GM19372 (cell line): ENCODE results near the gene HLA-DRA.
A peak's percentile ranks its signal among the peaks of the same experiment; 100 is the strongest.

ENCODE experiments used
- ATAC-seq: cut with Tn5 transposase; IDR thresholded peaks from one replicate; pipeline ENCODE4 v1.9.1; 2021; ENCODE audit warnings: mild to moderate bottlenecking, low read depth, moderate library complexity; ENCODE audit not compliant: unreplicated experiment

The HLA-DRA gene

DNA sequence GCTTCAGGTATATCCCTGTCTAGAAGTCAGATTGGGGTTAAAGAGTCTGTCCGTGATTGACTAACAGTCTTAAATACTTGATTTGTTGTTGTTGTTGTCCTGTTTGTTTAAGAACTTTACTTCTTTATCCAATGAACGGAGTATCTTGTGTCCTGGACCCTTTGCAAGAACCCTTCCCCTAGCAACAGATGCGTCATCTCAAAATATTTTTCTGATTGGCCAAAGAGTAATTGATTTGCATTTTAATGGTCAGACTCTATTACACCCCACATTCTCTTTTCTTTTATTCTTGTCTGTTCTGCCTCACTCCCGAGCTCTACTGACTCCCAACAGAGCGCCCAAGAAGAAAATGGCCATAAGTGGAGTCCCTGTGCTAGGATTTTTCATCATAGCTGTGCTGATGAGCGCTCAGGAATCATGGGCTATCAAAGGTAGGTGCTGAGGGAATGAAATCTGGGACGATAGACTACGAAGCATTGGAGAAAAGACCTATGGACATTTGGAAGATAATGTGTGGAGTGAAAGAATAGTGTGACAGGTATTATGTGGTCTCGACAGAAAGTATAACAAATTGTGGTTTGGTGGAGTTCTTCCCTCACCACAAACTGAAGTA lies at the start of gene HLA-DRA:
HLA-DRA (plus strand) TSS at position 286 of the 613 bp plus-strand sequence; CDS start at position 350, 64 bp downstream.
- ATAC-seq = peak; percentile 66

DNA sequence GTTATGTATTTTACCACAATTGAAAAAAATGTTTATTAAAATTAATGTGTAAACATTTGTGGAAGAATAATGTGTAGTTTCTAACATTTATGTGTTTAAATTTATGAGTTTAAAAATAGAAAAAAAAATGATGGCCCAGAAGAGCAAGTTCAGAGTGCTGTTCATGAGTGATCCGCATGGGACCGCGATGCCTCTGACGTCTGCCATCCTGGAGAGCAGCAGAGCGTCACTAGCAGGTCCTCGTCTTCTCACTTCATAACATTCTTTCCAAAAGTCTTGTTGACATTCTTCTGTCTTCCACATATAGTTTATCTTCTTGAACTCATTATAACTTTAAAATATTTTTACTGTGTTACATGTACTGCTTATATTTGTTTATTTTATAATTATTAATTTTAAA lies 48.2 kb upstream of the HLA-DRA start:
- no peak for ATAC-seq

DNA sequence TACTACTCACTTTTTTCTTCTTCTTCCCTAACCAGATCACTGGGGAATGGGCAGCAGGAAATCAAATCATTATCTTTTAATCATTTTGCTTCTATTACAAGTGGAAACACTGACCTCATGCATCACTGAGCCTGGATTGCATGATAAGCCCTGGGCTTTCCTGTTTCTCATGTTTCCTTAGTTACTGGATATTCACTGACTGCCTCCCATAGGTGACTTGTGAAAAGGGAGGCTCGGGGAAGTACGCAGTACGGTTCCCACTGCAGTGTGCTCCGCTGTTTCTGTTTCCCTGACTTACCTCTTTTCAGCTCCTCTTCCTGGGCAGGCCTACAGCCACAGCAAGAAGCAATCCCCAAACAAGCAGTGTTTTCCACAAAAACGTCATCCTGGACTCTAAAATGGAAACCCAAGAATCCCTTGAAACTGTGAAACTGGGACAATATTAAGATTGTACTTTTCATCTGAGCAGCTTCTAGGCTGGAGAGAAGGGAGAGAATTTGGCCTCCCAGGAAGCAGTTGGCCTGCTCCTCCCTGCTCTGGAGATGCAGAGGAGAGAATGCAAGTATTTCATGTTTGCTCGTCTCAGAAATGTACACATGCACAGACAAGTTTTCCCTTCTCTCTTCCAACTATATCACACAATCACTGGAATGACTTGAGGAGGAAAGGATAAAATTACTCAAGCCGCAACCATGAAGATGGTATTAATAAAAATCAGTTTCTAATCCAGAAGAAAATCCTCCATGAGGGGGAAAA lies 45.8 kb upstream of the HLA-DRA start:
- ATAC-seq = no peak

DNA sequence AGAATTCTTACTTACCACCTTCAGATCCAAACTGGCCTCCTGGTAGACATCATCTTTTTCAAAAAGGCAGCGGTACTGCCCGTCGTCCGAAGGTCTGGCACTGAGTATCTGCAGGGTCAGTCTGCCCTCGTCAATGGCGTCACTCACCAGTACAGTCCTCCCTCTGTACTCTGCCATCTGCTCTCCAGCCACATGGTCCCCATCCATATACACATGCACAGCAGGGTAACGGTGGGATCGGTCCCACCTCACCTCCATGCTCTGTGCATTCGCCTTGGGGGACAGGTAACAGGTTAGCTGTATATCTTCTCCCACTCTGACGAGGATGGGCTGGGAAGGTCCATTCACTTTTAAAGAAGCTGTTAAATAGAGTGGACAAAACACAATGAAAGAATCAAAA lies 43.7 kb upstream of the HLA-DRA start:
- no peak for ATAC-seq

DNA sequence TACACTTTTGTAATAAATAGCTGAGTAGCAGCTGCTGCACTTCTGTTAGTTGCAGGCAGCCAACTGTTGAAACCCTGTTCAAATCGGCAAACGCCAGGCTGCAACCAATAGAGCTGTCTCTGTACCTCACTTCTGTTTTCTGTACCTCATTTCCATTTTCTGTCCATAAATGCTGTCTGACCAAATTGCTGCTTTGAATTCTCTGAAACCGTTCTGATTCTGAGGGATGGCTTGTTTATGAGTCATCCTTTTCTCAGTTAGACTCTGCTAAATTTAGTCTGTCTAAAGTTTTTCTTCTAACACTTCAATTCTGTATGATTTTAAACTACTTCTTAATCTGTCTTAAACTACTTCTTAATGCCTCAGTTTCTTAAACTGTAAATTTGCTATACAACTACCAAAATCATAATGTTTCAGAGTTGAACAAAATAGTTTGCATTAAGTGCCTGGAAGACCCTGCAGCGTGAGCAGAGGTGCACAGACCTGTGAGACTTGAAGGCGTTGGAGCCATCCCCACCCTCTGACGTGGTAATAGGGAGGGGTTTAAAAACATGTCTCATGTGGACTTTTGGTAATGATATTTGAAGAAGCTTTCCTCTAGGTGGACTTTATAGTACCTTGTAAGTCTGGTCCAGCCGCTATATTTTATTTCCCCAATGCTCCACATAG lies 42.3 kb upstream of the HLA-DRA start:
- peak; percentile 61 for ATAC-seq

DNA sequence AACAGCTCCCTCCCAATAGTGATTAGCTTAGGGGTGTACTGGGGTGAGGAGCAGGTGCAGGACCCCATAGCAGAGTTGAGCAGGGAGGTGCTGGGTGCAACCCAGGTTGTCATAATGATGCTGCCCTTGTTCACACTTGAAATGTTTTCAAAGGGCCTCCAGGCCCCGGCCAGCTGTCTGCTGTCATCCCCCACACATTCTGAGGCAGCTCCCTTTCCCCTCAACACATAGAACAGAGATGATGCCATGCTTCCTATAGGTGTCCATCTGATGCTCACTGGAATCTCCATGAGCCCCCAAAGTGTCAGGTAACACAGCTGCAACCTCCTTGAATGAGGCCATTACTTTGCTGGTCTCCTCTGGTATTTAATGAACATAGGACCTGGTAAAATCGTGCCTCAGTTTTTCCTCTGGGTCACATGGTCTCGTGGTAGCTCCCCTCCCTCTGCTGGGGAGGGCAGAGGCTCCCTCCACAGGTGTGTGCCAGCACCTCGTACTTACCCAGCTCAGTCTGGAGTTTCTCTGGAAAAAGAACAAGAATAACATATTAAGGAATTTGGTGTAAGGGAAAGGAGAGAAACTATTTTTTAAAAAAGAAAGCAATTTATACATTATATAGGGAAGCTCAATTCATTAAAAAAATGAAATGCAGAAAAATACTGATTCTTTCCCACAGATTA lies 38.3 kb upstream of the HLA-DRA start:
- no peak for ATAC-seq

DNA sequence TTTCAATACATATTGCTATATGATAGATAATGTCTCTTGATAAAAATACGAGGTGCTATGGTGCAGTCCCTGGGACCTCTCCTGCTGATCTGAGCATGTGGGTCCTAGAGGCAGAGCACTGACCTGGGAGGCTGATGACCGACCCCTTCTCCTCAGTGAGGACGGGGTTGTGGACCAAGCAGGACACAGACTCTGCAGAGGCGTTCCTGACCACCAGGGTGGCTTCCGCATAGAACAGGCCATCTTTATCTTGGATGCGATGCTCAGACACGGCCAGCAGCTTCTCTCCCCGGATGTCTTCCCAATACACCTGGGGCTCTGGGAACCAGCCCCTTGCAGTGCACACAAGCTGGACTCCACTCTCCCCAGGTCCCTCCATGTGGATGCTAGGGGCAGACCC lies 36.9 kb upstream of the HLA-DRA start:
- no peak for ATAC-seq

DNA sequence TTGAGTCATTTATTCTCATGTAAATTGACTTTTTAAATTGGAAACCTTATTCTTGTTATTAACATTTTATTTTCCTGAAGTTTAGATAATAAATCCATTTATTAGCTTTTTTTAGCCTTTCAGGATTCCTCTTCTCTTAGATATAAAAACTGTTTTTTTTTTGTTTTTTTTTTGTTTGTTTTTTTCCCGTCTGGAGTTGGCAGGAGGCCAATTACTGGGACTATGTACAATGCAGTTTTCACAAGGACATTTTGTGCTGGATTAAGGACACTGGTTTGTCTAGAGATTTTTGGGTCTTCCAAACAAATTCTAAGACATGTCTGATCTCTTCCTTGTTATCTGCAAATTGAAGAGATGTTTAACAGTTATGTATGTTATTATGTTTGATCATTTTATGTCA lies 34.0 kb upstream of the HLA-DRA start:
- no peak for ATAC-seq

DNA sequence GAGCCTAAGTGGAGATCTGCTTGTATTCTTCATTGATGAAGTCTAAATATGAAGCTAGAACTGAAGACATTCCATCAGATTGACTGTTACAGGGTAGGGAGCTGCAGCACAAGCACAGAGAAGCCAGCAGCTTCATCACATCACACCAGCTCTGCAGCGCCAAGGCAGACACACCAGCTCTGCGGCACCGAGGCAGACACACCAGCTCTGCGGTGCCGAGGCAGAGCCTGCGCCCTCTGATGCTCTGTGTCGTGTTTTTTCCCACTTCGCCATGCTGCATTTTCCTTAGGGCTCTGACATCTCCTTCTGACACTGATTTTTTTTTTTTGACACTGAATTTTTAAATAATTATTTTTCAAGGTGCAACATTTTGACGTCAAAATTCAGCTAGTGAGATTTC lies 33.5 kb upstream of the HLA-DRA start:
- no peak for ATAC-seq

DNA sequence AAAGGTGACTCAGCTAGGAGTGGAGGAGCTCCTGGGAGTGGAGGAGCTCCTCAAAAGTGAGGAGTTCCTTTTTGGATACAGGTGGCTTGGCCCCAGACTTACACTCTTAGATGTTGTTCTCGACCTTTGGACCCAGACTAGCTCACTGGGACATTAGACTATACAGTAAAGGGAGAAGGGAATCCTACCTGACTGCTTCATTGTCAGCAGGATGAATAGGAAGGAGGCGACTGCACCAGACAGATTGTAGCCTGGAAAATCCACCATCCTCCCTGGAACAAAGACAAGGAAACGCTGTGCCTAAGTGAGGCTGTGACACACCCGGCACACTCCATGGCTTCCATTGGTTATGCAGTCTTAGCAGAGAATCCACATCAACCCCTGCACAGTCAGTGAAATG lies 32.8 kb upstream of the HLA-DRA start, which contains the start of gene BTNL2:
BTNL2 (minus strand) TSS at position 325 of the 400 bp plus-strand sequence; CDS start at position 267, 58 bp downstream.
- ATAC-seq = no peak

DNA sequence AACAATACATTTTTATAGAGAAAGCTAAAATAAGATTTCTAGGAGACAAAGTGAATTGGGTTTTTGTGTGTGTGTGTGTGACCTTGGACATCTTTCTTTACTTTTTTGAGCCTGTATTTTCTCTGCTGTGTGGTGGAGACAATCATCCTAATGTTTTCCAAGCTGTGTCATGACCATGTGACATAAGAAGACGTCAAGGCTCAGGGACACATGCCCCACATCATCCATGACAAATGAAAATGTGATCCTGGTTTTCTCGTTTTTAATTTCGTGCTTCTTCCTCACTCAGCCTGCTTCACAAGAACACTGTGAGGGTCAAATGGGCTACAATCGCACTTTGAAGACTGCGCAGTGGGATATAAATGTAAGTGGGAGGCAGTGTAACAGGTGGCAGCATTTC lies 28.8 kb upstream of the HLA-DRA start:
- no peak for ATAC-seq

DNA sequence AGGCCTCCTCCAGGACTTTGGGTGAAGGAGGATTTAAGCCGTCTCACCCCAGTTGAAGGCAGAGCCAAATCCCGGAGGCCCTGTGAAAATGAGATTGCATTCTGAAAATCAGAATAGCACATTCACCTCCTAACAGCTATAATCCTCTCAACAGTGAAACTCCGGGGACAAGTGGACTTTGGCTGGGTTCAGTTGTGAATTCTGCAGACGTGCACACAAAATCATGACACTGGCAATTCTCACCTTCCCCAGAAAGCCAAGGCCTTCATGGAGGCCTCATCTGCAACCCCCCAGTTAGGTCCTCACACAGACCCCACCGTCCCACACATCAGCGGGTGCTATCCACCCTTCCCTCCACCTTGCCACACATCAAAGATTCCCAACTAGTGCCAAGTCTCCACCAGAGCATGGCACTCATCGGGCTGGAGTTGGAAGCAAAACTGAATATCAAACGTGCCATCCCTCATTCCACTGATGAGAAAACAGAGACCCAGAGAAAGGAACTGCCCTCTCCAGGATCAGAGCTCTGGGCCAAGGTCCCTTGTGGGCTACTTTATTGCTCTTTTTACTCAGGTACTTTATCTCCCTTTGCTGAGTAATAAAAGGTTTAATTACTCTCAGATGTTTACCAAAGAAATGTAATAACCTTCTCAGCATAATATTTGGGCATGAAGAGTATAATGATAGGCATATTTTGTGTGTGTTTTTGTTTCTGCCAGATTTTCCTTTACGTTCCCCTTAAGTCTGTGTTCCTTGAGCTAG lies 27.9 kb upstream of the HLA-DRA start:
- no peak for ATAC-seq

DNA sequence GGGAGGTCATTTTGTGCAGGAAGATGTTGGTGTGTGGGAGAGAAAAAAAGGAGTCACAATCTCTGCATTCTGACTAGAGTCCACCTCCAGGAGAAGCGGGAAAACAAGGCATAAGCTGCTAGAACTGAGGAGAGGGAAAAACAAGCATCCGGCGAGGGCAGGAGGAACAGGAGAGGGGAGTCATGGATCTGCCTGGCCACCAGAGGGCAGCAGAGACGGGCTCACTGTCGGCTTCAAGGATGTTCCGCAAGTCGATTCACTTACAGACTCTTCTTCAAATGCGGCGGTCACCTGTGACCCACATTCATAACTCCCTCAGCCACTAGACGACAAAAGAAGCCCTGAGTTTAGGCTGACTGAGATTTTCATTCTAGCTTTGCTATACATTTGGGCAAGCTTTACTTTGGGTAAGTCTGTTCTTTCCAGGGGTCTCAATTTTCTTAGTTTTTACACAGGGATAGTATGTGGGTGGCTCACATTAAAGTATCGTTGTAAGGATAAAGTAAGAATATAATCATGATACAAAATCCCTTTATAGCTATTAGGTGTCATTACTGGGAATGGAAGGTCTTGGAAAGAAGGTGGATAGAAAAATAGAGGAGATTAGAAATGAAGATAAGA lies 26.1 kb upstream of the HLA-DRA start:
- ATAC-seq = no peak

DNA sequence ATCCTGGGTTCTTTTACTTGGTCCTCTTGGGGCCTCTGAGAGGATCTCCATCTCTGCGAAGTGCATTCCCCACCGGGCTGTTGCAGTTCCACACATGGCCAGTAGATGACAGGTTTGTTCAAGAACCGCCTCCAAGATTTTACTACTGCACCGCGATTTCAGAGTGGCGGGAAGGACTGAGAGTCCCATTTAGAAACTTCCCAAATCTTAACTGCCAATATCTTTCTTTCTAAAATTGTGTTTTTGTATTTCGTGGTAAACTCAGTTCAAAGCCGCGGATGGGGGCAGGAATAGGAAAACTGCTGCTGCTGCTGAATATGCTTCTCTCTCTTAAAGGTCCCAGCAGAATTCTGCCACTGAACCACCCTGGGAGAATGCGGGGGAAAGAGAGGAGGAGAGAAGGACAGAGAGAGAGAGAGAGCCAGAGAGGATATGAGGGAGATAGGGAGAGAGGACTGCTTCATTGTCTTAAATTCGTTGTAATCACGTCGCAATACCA lies 24.1 kb upstream of the HLA-DRA start:
- no peak for ATAC-seq

DNA sequence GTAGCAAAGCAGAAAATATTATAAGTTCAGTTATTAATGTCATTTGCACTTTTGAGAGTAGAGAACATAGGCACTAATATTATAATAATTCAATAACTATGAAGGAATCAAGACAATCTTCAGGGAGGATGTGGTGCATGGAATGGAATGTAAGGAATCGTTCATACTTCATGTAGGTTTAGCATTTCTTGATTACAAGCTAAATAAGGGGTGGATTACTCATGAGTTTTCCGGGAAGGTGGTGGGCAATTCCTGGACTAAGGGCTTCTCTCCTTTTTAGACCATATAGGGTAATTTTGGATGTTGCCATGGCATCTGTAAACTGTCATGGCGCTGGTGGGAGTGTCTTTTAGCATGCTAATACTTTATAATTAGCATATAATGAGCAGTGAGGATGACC lies 23.7 kb upstream of the HLA-DRA start:
- no peak for ATAC-seq

DNA sequence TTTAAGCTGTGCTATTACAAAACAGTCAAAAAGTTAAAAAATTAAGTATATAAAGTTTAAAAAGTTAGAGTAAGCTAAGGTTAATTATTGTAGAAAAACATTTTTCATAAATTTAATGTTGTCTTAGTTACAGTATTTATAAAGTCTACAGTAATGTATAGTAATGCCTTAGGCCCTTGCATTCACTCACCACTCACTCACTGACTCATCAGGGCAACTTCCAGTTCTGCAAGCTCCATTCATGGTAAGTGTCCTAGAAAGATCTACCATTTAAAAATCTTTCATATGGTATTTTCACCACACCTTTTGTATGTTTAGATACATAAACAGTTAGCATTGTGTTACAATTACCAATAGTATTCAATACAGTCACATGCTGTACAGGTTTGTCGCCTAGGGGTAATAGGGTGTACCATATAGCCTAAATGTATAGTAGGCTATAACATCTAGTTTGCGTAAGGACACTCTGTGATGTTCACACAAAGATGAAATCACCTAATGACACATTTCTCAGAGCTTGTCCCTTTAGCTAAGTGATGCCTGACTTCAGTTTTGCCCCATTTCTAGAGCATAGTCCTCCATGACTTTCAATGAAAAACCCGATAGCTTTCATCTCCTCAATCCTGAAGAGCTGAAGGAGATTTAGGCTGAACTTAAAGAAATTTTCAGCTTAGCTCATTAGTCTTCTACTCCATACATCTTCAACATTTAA lies 14.9 kb upstream of the HLA-DRA start:
- ATAC-seq = no peak

DNA sequence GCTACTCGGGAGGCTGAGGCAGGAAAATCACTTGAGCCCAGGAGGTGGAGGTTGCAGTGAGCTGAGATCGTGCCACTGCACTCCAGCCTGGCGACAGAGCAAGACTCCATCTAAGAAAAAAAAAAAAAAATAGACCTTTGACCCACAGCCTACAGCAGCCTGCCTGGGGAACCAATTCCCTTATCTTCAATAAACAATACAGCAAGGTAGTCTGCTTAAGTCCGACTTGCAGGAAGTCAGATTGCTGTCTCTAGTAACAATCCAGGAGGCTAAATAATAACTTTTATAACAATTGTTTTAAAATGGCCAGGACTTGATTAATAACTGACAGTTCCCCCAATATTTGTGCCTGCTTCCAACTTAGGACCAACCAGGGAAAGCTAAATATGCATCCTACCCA lies 13.3 kb upstream of the HLA-DRA start:
- no peak for ATAC-seq

DNA sequence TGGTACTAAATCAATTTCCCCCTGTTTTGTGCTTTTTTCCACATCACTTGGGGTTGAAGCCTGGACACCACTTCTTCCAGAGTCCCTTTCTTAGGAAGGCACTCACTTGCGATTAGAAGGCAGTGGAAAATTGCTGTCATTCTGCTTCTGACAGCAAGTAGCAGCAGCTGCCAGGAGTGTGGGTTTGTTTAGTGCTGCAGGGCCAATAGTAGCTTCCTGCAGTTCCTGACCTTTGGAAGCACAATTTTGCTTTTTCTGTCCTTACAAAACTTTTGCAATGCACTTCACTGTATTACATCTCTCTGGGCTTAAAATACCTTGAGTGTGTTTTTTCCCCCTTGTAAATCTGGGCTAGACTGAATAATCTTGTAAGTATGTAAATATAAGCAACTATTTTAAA lies 12.5 kb upstream of the HLA-DRA start:
- ATAC-seq = no peak

DNA sequence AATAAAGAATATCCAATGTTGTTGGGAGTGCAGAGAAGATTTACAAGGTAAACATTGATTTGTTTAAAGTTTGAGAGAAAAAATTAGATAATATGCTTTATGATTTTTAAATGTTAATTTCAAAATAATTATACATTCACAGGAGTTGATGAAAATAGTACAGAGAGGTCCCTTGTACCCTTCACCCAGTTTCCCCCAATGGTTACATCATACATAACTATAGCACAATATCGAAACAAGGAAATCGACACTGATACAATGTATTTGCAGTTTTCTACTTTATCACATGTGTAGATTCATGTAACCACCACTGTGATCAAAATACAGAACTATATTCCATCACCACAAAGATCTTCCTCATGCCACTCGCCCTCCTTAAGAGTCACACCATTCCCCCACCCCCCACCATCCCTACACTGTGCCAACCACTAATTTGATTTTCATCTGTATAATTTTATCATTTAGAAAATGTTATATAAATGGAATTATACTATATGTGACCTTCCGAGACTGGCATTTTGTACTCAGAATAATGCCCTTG lies 11.7 kb upstream of the HLA-DRA start:
- no peak for ATAC-seq
